ENCODE data around the gene APCDD1L. TPM values are rescaled to one million over a fixed set of nuclear protein-coding genes. Genes with fewer than 3 reads are reported as not detected.

APCDD1L gene
- under 1 TPM; 0.40 to 0.50 TPM for total RNA-seq
- long read RNA-seq = 0 reads

- ATAC-seq (no peak), DNase-seq (no peak)
- intact Hi-C loops (cut with DNase I, micrococcal nuclease) = no loop called here
Observed at GRCh38 chr20:58515233-58516212, at the start of gene APCDD1L. TSS of gene APCDD1L (minus strand) at chr20:58515399. CDS start at chr20:58514707, 692 bp downstream.

GRCh38 chr20:58559368-58559729 lies 44.1 kb upstream of the APCDD1L start:
- no peak for DNase-seq
- ATAC-seq = no peak
- intact Hi-C loops (cut with DNase I, micrococcal nuclease) = no loop called here

- no peak for ATAC-seq
- intact Hi-C loops (cut with DNase I, micrococcal nuclease) = no loop called here
Observed at GRCh38 chr20:58558486-58559367, 43.5 kb upstream of the APCDD1L start.

GRCh38 chr20:58557733-58558342 lies 42.6 kb upstream of the APCDD1L start:
- ATAC-seq = no peak
- no peak for DNase-seq
- intact Hi-C loops (cut with DNase I, micrococcal nuclease) = no loop called here

More at GRCh38 chr20:58558486-58559367, 43.5 kb upstream of the APCDD1L start:
- DNase-seq = no peak

- no peak for ATAC-seq
- no peak for DNase-seq
- intact Hi-C loops (cut with DNase I, micrococcal nuclease) = no loop called here
Observed at GRCh38 chr20:58556961-58557360, 41.8 kb upstream of the APCDD1L start.

GRCh38 chr20:58555078-58555765 lies 40.0 kb upstream of the APCDD1L start:
- no peak for DNase-seq
- no peak for ATAC-seq
- intact Hi-C loops (cut with DNase I, micrococcal nuclease) = no loop called here

GRCh38 chr20:58554541-58554940 lies 39.3 kb upstream of the APCDD1L start:
- intact Hi-C loops (cut with DNase I, micrococcal nuclease) = no loop called here
- ATAC-seq (no peak), DNase-seq (no peak)

- no peak for DNase-seq
- intact Hi-C loops (cut with DNase I, micrococcal nuclease) = no loop called here
- ATAC-seq = no peak
Observed at GRCh38 chr20:58553841-58554240, 38.6 kb upstream of the APCDD1L start.

- ATAC-seq = no peak
- no peak for DNase-seq
- intact Hi-C loops (cut with DNase I, micrococcal nuclease) = no loop called here
Observed at GRCh38 chr20:58553166-58553696, 38.0 kb upstream of the APCDD1L start.

GRCh38 chr20:58552366-58552934 lies 37.3 kb upstream of the APCDD1L start:
- intact Hi-C loops (cut with DNase I, micrococcal nuclease) = no loop called here
- DNase-seq (no peak), ATAC-seq (no peak)

GRCh38 chr20:58551631-58552030 lies 36.4 kb upstream of the APCDD1L start:
- ATAC-seq (no peak), DNase-seq (no peak)
- intact Hi-C loops (cut with DNase I, micrococcal nuclease) = no loop called here

- no peak for DNase-seq
Observed at GRCh38 chr20:58550275-58551059, 35.3 kb upstream of the APCDD1L start.

GRCh38 chr20:58549231-58550209 lies 34.3 kb upstream of the APCDD1L start:
- intact Hi-C loops (cut with DNase I, micrococcal nuclease) = no loop called here
- DNase-seq (no peak), ATAC-seq (no peak)

More at GRCh38 chr20:58550275-58551059, 35.3 kb upstream of the APCDD1L start:
- intact Hi-C loops (cut with DNase I, micrococcal nuclease) = no loop called here
- no peak for ATAC-seq

- DNase-seq (no peak), ATAC-seq (no peak)
- intact Hi-C loops (cut with DNase I, micrococcal nuclease) = no loop called here
Observed at GRCh38 chr20:58547623-58548475, 32.6 kb upstream of the APCDD1L start.

All from left colon (tissue), 2 donors.